GM12892 (cell line): ENCODE data around the gene KCNA4.

Experiments
- POLR2A ChIP-seq: IDR thresholded peaks from 2 replicates; pipeline ENCODE4 v1.6.1; 2011; ENCODE audit warnings: low read depth, low read length, control low read depth
- POLR2AphosphoS5 ChIP-seq: IDR thresholded peaks from 2 replicates; pipeline ENCODE4 v1.6.1; 2011; ENCODE audit warnings: low read depth, low read length, control low read depth
- TAF1 ChIP-seq: IDR thresholded peaks from 2 replicates; pipeline ENCODE4 v1.6.1; 2011; ENCODE audit warnings: low read depth, mild to moderate bottlenecking, control low read depth, low read length, borderline replicate concordance

GRCh38 chr11:30002157-30002785 lies 14.6 kb downstream of the KCNA4 start:
- TF ChIP-seq POLR2A = no peak
- TF ChIP-seq POLR2AphosphoS5 = no peak
- TF ChIP-seq TAF1 = no peak
